Stomach (tissue), 4 donors: Measurements from ENCODE around the gene PAN3.

Source experiments
- EP300 ChIP-seq: sonication (generic); formaldehyde crosslinking; IDR thresholded peaks from one replicate; pipeline ENCODE4 v1.6.1; 2017; ENCODE audit warnings: antibody characterized with exemption
- POLR2A ChIP-seq, 4 donors: fragments of 450-650 bp; IDR thresholded peaks; one replicate each; pipeline ENCODE4 v1.6.1; 2016; ENCODE audit warnings: antibody characterized with exemption in 4 of 4, control low read depth in 2 of 4, mild to moderate bottlenecking in 1 of 4, moderate library complexity in 1 of 4
- TF ChIP-seq, protein P1 (sequence below), 7 experiments: fragments of 450-650 bp in 4 of 7; fragments of 200-600 bp in 3 of 7; sonication (generic) in 3 of 7; IDR thresholded peaks; one replicate each; pipeline ENCODE4 v1.5.1; 2016 to 2019; ENCODE audit warnings: antibody characterized with exemption in 7 of 7, control low read depth in 2 of 7, mild to moderate bottlenecking in 1 of 7

- TF ChIP-seq, protein P1, sequence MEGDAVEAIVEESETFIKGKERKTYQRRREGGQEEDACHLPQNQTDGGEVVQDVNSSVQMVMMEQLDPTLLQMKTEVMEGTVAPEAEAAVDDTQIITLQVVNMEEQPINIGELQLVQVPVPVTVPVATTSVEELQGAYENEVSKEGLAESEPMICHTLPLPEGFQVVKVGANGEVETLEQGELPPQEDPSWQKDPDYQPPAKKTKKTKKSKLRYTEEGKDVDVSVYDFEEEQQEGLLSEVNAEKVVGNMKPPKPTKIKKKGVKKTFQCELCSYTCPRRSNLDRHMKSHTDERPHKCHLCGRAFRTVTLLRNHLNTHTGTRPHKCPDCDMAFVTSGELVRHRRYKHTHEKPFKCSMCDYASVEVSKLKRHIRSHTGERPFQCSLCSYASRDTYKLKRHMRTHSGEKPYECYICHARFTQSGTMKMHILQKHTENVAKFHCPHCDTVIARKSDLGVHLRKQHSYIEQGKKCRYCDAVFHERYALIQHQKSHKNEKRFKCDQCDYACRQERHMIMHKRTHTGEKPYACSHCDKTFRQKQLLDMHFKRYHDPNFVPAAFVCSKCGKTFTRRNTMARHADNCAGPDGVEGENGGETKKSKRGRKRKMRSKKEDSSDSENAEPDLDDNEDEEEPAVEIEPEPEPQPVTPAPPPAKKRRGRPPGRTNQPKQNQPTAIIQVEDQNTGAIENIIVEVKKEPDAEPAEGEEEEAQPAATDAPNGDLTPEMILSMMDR (IDR thresholded peaks at IDR 0.05): no peak
- no peak for TF ChIP-seq POLR2A (IDR thresholded peaks at IDR 0.05)
- no peak for TF ChIP-seq EP300
These were observed 114.2 kb downstream of the PAN3 start for GRCh38 chr13:28252547-28252946.
